Small intestine (tissue), 7 donors: ENCODE measurements around the gene SASH1. TPM values are rescaled to one million over a fixed set of nuclear protein-coding genes. Genes with fewer than 3 reads are reported as not detected.
A peak's percentile ranks its signal among the peaks of the same experiment; 100 is the strongest.

Experiments used
- DNase-seq, 2 donors: peaks; one replicate each; pipeline versions ENCODE4 v3.0.0 to v3.0.0-alpha.2; 2013
- FAIRE-seq: peaks from 2 replicates; lab custom pipeline; 2012; peaks lifted over from hg19 to GRCh38; lab: Jason Lieb, UNC
- H3K27ac ChIP-seq, 3 donors: one replicate each; pipeline ENCODE4 v1.5.1; 2013; ENCODE audit warnings: low read length in 2 of 3, mild to moderate bottlenecking in 2 of 3, control low read depth in 1 of 3, inconsistent platforms in 1 of 3, low read depth in 1 of 3, moderate library complexity in 1 of 3
- H3K27me3 ChIP-seq, 3 donors: one replicate each; pipeline ENCODE4 v1.6.1; 2013; ENCODE audit warnings: low read length in 3 of 3, inconsistent platforms in 1 of 3; ENCODE audit not compliant: control insufficient read depth in 3 of 3, insufficient read depth in 3 of 3
- H3K36me3 ChIP-seq, 3 donors: one replicate each; pipeline ENCODE4 v1.6.1; 2013; ENCODE audit warnings: low read length in 3 of 3, inconsistent platforms in 1 of 3, low read depth in 1 of 3, mild to moderate bottlenecking in 1 of 3, moderate library complexity in 1 of 3; ENCODE audit not compliant: control insufficient read depth in 3 of 3, insufficient read depth in 2 of 3
- H3K4me1 ChIP-seq, 3 donors: one replicate each; pipeline ENCODE4 v1.6.1; 2013; ENCODE audit warnings: low read length in 2 of 3, inconsistent platforms in 1 of 3, low read depth in 1 of 3, mild to moderate bottlenecking in 1 of 3, moderate library complexity in 1 of 3; ENCODE audit not compliant: control insufficient read depth in 3 of 3, insufficient read depth in 2 of 3
- H3K4me3 ChIP-seq, 3 donors: one replicate each; pipeline ENCODE4 v1.5.1; 2013; ENCODE audit warnings: low read length in 3 of 3, control low read depth in 1 of 3, inconsistent platforms in 1 of 3, low read depth in 1 of 3, mild to moderate bottlenecking in 1 of 3, moderate library complexity in 1 of 3
- H3K9me3 ChIP-seq, 2 donors: one replicate each; pipeline ENCODE4 v1.6.1; 2013; ENCODE audit warnings: low read depth in 1 of 2, low read length in 1 of 2; ENCODE audit not compliant: control insufficient read depth in 2 of 2, insufficient read depth in 1 of 2
- WGBS, 3 donors: extraction: QIAGEN DNeasy Blood & Tissue Kit; methylation state at CpG; one replicate each; pipeline ENCODE4 v1.1.7; 2013; 5-methylcytosine and 5-hydroxymethylcytosine counted together
- polyA plus RNA-seq, 4 donors: library from polyadenylated mRNA; stranded (reverse) in 3 of 4; unstranded in 1 of 4; fragments of 200-250 nt in 3 of 4; fragments of 120-200 nt in 1 of 4; gene quantifications; one replicate each; pipeline versions ENCODE4 v1.2.1 to v1.2.3, GENCODE V29; 2013
- donor health status: healthy with polysubstance abuse.
- donor health status: control.
- donor health status: control.
- donor health status: Bipolar disorder and iron deficiency.
- donor health status: healthy.

The SASH1 gene
- polyA plus RNA-seq, 4 donors: 1.3 to 16.1 (median 8.0) TPM

DNA sequence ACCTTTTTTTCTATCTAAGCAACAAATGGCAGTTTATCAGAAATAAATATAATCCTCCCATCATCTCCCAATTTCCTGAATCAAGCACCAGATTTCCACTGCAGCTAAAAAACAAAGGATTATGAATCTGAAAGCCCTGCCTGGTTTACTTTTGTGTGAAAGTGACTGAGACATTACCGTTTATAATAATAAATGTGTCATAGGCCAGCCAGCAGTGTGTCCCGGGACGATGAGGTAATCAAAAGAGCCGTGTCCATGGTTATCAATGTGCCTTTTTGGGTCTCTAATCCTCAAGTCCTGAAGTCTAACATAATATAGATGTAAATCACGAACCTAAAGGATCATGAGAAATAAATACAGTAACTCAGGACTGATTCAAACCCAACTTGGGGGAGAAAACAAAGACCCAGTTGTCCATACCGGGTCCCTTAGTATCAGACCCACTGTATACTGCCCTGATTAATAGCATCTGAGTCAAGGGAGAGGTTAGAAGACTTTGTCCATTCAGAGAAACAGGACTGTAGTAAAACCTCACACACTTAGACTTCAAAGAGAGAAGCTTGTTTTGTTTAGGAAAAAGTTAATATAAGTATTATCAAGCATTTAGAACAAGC lies 149.1 kb downstream of the SASH1 start:
- Histone ChIP-seq H3K27ac (no peak overlapping the region), H3K36me3 (peaks cover 0 to 8% (median 0%) of the 10 kb centered on the region in 3 donors), H3K4me1 (no peaks in the 10 kb centered on the region), H3K4me3 (no peak overlapping the region), H3K9me3 (no peaks in the 10 kb centered on the region), H3K27me3 (no peaks in the 10 kb centered on the region)
- DNase-seq: no peak
- 42 to 53% (median 51%) methylated on average over 6 of the region's 6 CpGs for WGBS, 3 donors
- FAIRE-seq: no peak

DNA sequence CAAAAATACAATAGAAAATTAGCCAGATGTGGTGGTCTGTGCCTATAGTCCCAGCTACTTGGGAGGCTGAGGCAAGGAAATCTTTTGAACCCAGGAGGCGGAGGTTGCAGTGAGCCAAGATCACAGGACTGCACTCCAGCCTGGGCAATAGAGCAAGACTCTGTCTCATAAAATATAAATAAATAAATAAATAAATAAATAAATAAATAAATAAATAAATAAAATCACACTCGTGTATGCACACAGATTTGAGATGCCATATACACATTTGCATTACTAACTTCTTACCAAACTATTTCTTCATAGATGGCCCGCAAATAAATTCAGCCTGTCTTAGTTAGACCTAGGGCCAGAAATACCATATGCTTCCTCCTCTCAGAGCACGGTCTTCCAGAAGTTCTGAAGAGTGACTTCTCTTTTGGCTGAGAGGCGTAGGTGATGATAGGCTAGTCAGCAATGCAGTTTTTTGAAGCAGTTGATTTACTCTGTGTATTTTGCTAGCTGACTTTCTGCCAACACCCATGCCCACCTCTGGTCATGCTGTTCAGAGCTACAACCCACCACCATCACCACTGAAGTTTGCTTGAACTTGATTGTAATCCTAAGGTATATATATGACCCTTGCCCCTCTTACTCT lies 150.1 kb downstream of the SASH1 start:
- FAIRE-seq: no peak
- Histone ChIP-seq H3K27ac (no peak overlapping the region), H3K27me3 (no peaks in the 10 kb centered on the region), H3K4me1 (no peaks in the 10 kb centered on the region), H3K4me3 (no peak overlapping the region), H3K9me3 (no peaks in the 10 kb centered on the region), H3K36me3 (peaks cover 0 to 8% (median 0%) of the 10 kb centered on the region in 3 donors)
- 82 to 97% (median 82%) methylated on average over 5 of the region's 5 CpGs for WGBS, 3 donors
- no peak for DNase-seq

DNA sequence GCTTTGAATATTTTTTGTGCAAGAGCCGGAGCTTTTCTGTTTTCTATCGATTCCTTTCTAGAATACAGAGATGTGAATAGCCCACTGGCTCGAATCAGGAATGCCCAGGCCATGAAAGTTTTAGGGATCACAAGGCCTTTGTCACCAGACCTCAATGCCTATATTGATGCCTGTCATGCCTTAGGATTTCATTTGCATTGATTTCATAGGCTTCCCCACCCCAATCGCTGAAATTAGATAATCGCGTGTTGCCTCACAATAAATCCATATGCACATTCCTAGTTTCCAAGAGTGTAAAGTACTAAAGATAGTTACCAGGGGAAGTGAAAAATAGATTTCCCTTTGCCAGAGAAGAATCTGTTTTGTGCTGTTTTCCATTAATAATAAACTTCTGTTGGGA lies 150.8 kb downstream of the SASH1 start:
- no peak overlapping the region for H3K27ac ChIP-seq

GRCh38 chr6:148494226-148494625 lies 151.6 kb downstream of the SASH1 start:
- FAIRE-seq (no peak), DNase-seq (no peak)
- Histone ChIP-seq H3K9me3 (no peaks in the 10 kb centered on the region), H3K27me3 (no peaks in the 10 kb centered on the region), H3K27ac (no peak overlapping the region), H3K4me1 (no peaks in the 10 kb centered on the region), H3K36me3 (peaks cover 0 to 10% (median 0%) of the 10 kb centered on the region in 3 donors), H3K4me3 (no peak overlapping the region)
- WGBS, 3 donors: 77 to 92% (median 86%) methylated on average over 8 of the region's 8 CpGs

More for the DNA sequence above, 150.8 kb downstream of the SASH1 start:
- no peak for FAIRE-seq
- Histone ChIP-seq H3K4me1 (no peaks in the 10 kb centered on the region), H3K9me3 (no peaks in the 10 kb centered on the region), H3K27me3 (no peaks in the 10 kb centered on the region), H3K36me3 (peaks cover 0 to 10% (median 0%) of the 10 kb centered on the region in 3 donors), H3K4me3 (no peak overlapping the region)
- WGBS, 3 donors: 83 to 89% (median 84%) methylated on average over 6 of the region's 6 CpGs
- DNase-seq: no peak

DNA sequence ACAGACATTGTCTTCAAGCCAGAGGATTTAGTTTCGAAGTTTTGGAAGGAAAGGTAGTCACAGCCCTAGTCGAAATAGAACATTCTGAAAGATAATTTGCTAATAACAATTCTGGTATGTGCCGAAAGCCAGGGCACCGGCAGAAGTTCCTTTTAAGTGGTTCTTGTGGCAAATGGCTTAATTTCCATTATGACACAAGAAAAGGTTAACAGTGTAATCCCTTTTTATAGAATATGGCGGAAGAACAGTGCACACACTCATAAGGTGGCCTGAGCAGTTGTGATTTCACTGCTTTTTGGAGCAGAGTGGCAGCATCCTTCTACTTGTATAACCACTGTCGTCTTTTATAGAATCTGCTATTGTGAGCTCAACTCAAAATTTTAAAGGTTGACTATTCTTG lies 152.4 kb downstream of the SASH1 start:
- H3K4me3 ChIP-seq: no peak overlapping the region
- 77 to 83% (median 81%) methylated on average over 6 of the region's 6 CpGs for WGBS, 3 donors
- H3K27ac ChIP-seq: no peak overlapping the region
- no peaks in the 10 kb centered on the region for H3K4me1 ChIP-seq
- no peaks in the 10 kb centered on the region for H3K27me3 ChIP-seq
- FAIRE-seq (no peak), DNase-seq (no peak)
- peaks cover 0 to 10% (median 0%) of the 10 kb centered on the region in 3 donors for H3K36me3 ChIP-seq
- H3K9me3 ChIP-seq: no peaks in the 10 kb centered on the region

DNA sequence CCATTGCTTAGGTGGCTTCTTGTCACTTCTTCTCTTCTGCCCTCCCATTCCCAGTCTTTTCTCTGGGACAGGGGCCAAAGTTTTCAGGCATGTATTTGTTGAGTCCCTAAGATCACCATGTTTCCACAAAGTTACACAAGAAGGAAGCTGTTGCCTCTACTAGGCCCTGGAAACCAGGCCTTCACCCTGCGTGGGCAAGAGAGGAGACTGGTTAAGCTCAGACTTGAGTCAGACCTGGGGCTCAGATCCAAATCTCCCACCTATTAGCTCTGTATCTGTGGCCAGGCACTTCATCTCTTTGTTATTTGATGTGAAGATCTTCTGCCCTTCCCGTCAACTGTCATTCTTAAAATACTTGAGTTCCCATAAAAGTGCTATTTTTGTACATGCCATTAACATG lies 154.6 kb downstream of the SASH1 start:
- Histone ChIP-seq H3K4me3 (no peak overlapping the region), H3K4me1 (peaks cover 0 to 3% (median 0%) of the 10 kb centered on the region in 3 donors), H3K9me3 (no peaks in the 10 kb centered on the region), H3K27ac (no peak overlapping the region), H3K36me3 (peaks cover 0 to 7% (median 0%) of the 10 kb centered on the region in 3 donors), H3K27me3 (no peaks in the 10 kb centered on the region)
- FAIRE-seq (no peak), DNase-seq (no peak)
- 91 to 98% (median 97%) methylated on average over 2 of the region's 2 CpGs for WGBS, 3 donors

GRCh38 chr6:148497717-148498116 lies 155.1 kb downstream of the SASH1 start:
- Histone ChIP-seq H3K9me3 (no peaks in the 10 kb centered on the region), H3K4me1 (peaks cover 0 to 3% (median 0%) of the 10 kb centered on the region in 3 donors), H3K36me3 (peaks cover 0 to 7% (median 0%) of the 10 kb centered on the region in 3 donors), H3K27me3 (no peaks in the 10 kb centered on the region), H3K4me3 (no peak overlapping the region), H3K27ac (no peak overlapping the region)
- 93% methylated on average over 5 of the region's 5 CpGs for WGBS, 3 donors
- DNase-seq: peak in 1 of 2 donors; percentile 12
- no peak for FAIRE-seq

- no peak for FAIRE-seq
- Histone ChIP-seq H3K4me3 (no peak overlapping the region), H3K36me3 (peaks cover 0 to 7% (median 0%) of the 10 kb centered on the region in 3 donors), H3K9me3 (no peaks in the 10 kb centered on the region), H3K4me1 (peaks cover 0 to 3% (median 0%) of the 10 kb centered on the region in 3 donors), H3K27ac (peak overlapping the region in 1 of 3 donors; percentile 41), H3K27me3 (no peaks in the 10 kb centered on the region)
- WGBS, 3 donors: 79 to 83% (median 83%) methylated on average over 2 of the region's 2 CpGs
- DNase-seq: no peak
Observed at GRCh38 chr6:148500402-148500801, 157.8 kb downstream of the SASH1 start.
